Keratinocyte (primary cell): Measurements from ENCODE around the gene STAG3. TPM values are rescaled to one million over a fixed set of nuclear protein-coding genes. Genes with fewer than 3 reads are reported as not detected.

Experiments used
- DNase-seq: peaks from one replicate; pipeline ENCODE4 v3.0.0-alpha.2; 2011; ENCODE audit warnings: low read depth, missing footprints, low spot score
- FAIRE-seq: peaks from 2 replicates; lab custom pipeline; 2011; peaks lifted over from hg19 to GRCh38; lab: Jason Lieb, UNC
- H2AFZ ChIP-seq: 2 replicates; pipeline ENCODE4 v1.6.0; 2012; ENCODE audit warnings: low read length, control low read depth, inconsistent platforms; ENCODE audit not compliant: control insufficient read depth
- H3K27ac ChIP-seq: 2 replicates; pipeline ENCODE4 v1.5.1; 2011; ENCODE audit warnings: low read length; ENCODE audit not compliant: control insufficient read depth, insufficient read depth
- H3K27me3 ChIP-seq: 3 replicates; pipeline ENCODE4 v1.6.0; 2011; ENCODE audit warnings: low read length; ENCODE audit not compliant: control insufficient read depth, insufficient read depth; ENCODE audit errors: extremely low read depth
- H3K36me3 ChIP-seq, 2 experiments: 2 replicates in 1 of 2; 3 replicates in 1 of 2; pipeline ENCODE4 v1.5.1; 2011; ENCODE audit warnings: low read length in 2 of 2, mild to moderate bottlenecking in 1 of 2; ENCODE audit not compliant: control insufficient read depth in 2 of 2, insufficient read depth in 2 of 2; ENCODE audit errors: extremely low read depth in 1 of 2
- H3K4me1 ChIP-seq: 3 replicates; pipeline ENCODE4 v1.5.1; 2011; ENCODE audit warnings: low read length; ENCODE audit not compliant: control insufficient read depth, insufficient read depth; ENCODE audit errors: extremely low read depth
- H3K4me2 ChIP-seq: 3 replicates; pipeline ENCODE4 v1.6.0; 2011; ENCODE audit warnings: low read depth, low read length; ENCODE audit not compliant: control insufficient read depth, insufficient read depth; ENCODE audit errors: extremely low read depth
- H3K4me3 ChIP-seq, 3 experiments: fragments of 200-600 bp in 1 of 3; sonication (generic) in 1 of 3; 2 replicates in 2 of 3; 3 replicates in 1 of 3; pipeline ENCODE4 v1.5.1; 2011 to 2016; ENCODE audit warnings: low read length in 3 of 3, mild to moderate bottlenecking in 3 of 3, control low read depth in 2 of 3, inconsistent platforms in 1 of 3, low read depth in 1 of 3, mixed read lengths in 1 of 3, mixed run types in 1 of 3, moderate library complexity in 1 of 3; ENCODE audit not compliant: control insufficient read depth in 2 of 3, insufficient read depth in 2 of 3; ENCODE audit errors: extremely low read depth in 1 of 3
- H3K79me2 ChIP-seq: 2 replicates; pipeline ENCODE4 v1.6.0; 2012; ENCODE audit warnings: low read length; ENCODE audit not compliant: control insufficient read depth, insufficient read depth
- H3K9ac ChIP-seq: 3 replicates; pipeline ENCODE4 v1.6.0; 2011; ENCODE audit warnings: low read length; ENCODE audit not compliant: control insufficient read depth, insufficient read depth; ENCODE audit errors: extremely low read depth
- H3K9me1 ChIP-seq: 3 replicates; pipeline ENCODE4 v1.6.0; 2011; ENCODE audit warnings: low read length; ENCODE audit not compliant: control insufficient read depth, insufficient read depth; ENCODE audit errors: extremely low read depth
- H3K9me3 ChIP-seq: 2 replicates; pipeline ENCODE4 v1.5.1; 2012; ENCODE audit warnings: low read depth, low read length; ENCODE audit not compliant: control insufficient read depth
- H4K20me1 ChIP-seq: 3 replicates; pipeline ENCODE4 v1.6.0; 2011; ENCODE audit warnings: low read length; ENCODE audit not compliant: control insufficient read depth, insufficient read depth; ENCODE audit errors: extremely low read depth
- CTCF ChIP-seq, 3 experiments: IDR thresholded peaks in 1 of 3; conservative IDR thresholded peaks in 1 of 3; optimal IDR thresholded peaks in 1 of 3; 2 replicates in 2 of 3; 3 replicates in 1 of 3; pipeline versions ENCODE3 to v1.5.1; 2011; ENCODE audit warnings: low read length in 3 of 3, mild to moderate bottlenecking in 3 of 3, moderate library complexity in 2 of 3, control low read depth in 1 of 3, inconsistent platforms in 1 of 3; ENCODE audit not compliant: insufficient read depth in 2 of 3; ENCODE audit errors: extremely low read depth in 1 of 3
- EZH2 ChIP-seq: IDR thresholded peaks from one replicate; pipeline ENCODE4 v1.6.1; 2012; ENCODE audit warnings: inconsistent platforms, mild to moderate bottlenecking, low read length, moderate library complexity
- dilution Hi-C: fragments of 300-500 bp; cut with MboI; formaldehyde crosslinking; loops from one replicate; pipeline ENCODE4 v1.7.0; 2020; ENCODE audit warnings: low sequenced_read_pairs; ENCODE audit not compliant: extremely low pct_ligation_motif_present
- polyA plus RNA-seq, 5 experiments: library from polyadenylated mRNA; depleted of rRNA in 3 of 5; stranded (reverse) in 3 of 5; stranded (forward) in 1 of 5; unstranded in 1 of 5; fragments of >200 nt; gene quantifications; 1 replicate in 1 of 5; 2 replicates in 3 of 5; 3 replicates in 1 of 5; pipeline versions ENCODE4 v1.2.1 to v1.2.3, GENCODE V29; 2011 to 2012; ENCODE audit warnings: missing spikeins in 2 of 5, low read depth in 1 of 5, low replicate concordance in 1 of 5

The STAG3 gene
- polyA plus RNA-seq, 1 donor (not counting 4 experiments of a cell fraction or from before 2014, with no cell fraction given), result 0.28 TPM

- Histone ChIP-seq H3K36me3 (no peaks in the 10 kb centered on the region), H3K4me1 (peaks cover 10% of the 10 kb centered on the region), H4K20me1 (no peaks in the 10 kb centered on the region), H3K4me2 (no peak overlapping the region), H3K9me1 (no peaks in the 10 kb centered on the region), H3K9me3 (no peaks in the 10 kb centered on the region), H3K27ac (no peak overlapping the region), H3K9ac (no peak overlapping the region), H3K4me3 (no peak overlapping the region), H3K79me2 (no peaks in the 10 kb centered on the region), H2AFZ (no peak overlapping the region), H3K27me3 (no peaks in the 10 kb centered on the region)
- FAIRE-seq (no peak), DNase-seq (no peak)
- dilution Hi-C loops, result no loop called here
- TF ChIP-seq EZH2 (no peak), CTCF (optimal IDR thresholded peaks at IDR 0.05 in 1 of 3, IDR thresholded peaks at IDR 0.05 in 1 of 3, conservative IDR thresholded peaks at IDR 0.05 in 1 of 3; ENCODE audit: extremely low read depth in 1 of 3, insufficient read depth in 2 of 3, low read length in 3 of 3) (peak; percentile 95 to 98 (median 95))
Observed at GRCh38 chr7:100132697-100133151, 45.0 kb upstream of the STAG3 start.

- H3K9me1 ChIP-seq, result no peaks in the 10 kb centered on the region
- dilution Hi-C loops, result no loop called here
- H3K4me2 ChIP-seq, result no peak overlapping the region
- no peak overlapping the region for H3K27ac ChIP-seq
- H3K4me1 ChIP-seq, result peaks cover 4% of the 10 kb centered on the region
- H2AFZ ChIP-seq, result no peak overlapping the region
- TF ChIP-seq CTCF (optimal IDR thresholded peaks at IDR 0.05 in 1 of 3, IDR thresholded peaks at IDR 0.05 in 1 of 3, conservative IDR thresholded peaks at IDR 0.05 in 1 of 3; ENCODE audit: extremely low read depth in 1 of 3, insufficient read depth in 2 of 3, low read length in 3 of 3) (no peak), EZH2 (no peak)
- no peaks in the 10 kb centered on the region for H3K79me2 ChIP-seq
- DNase-seq (no peak), FAIRE-seq (no peak)
- H3K36me3 ChIP-seq, result no peaks in the 10 kb centered on the region
- H3K9ac ChIP-seq, result no peak overlapping the region
- H4K20me1 ChIP-seq, result no peaks in the 10 kb centered on the region
- no peak overlapping the region for H3K4me3 ChIP-seq
- no peaks in the 10 kb centered on the region for H3K27me3 ChIP-seq
- no peaks in the 10 kb centered on the region for H3K9me3 ChIP-seq
Observed at GRCh38 chr7:100137851-100138760, 39.6 kb upstream of the STAG3 start.
